BLaER1 treated with 17β-estradiol and CSF1 and Interleukin-3, amounts not matched to agents 10 nM and 100 nM (cell line): ENCODE measurements around the gene MRPL20.

ENCODE experiments used
- H3K27ac ChIP-seq, 11 experiments: shearing (Covaris generic); formaldehyde crosslinking; 2 replicates each; pipeline ENCODE4 v1.8.1; 2022
- H3K27me3 ChIP-seq, 11 experiments: shearing (Covaris generic); formaldehyde crosslinking; 2 replicates each; pipeline ENCODE4 v1.8.1; 2022
- H3K36me3 ChIP-seq, 11 experiments: shearing (Covaris generic); formaldehyde crosslinking; 2 replicates each; pipeline ENCODE4 v1.8.1; 2022
- H3K4me1 ChIP-seq, 10 experiments: shearing (Covaris generic); formaldehyde crosslinking; 2 replicates each; pipeline ENCODE4 v1.8.1; 2022
- H3K4me2 ChIP-seq, 11 experiments: shearing (Covaris generic); formaldehyde crosslinking; 2 replicates each; pipeline ENCODE4 v1.8.1; 2022
- H3K4me3 ChIP-seq, 10 experiments: shearing (Covaris generic); formaldehyde crosslinking; 2 replicates each; pipeline ENCODE4 v1.8.1; 2022
- H3K9ac ChIP-seq, 11 experiments: shearing (Covaris generic); formaldehyde crosslinking; 2 replicates each; pipeline ENCODE4 v1.8.1; 2022
- H3K9me3 ChIP-seq, 11 experiments: shearing (Covaris generic); formaldehyde crosslinking; replicated peaks in 1 of 11; 2 replicates each; pipeline ENCODE4 v1.8.1; 2022
- H4K20me1 ChIP-seq, 11 experiments: shearing (Covaris generic); formaldehyde crosslinking; 2 replicates each; pipeline ENCODE4 v1.8.1; 2022
- Cebpa-rat ChIP-seq, 11 experiments: shearing (Covaris generic); IDR thresholded peaks; 2 replicates each; pipeline ENCODE4 v1.8.1; 2022

MRPL20 gene

DNA sequence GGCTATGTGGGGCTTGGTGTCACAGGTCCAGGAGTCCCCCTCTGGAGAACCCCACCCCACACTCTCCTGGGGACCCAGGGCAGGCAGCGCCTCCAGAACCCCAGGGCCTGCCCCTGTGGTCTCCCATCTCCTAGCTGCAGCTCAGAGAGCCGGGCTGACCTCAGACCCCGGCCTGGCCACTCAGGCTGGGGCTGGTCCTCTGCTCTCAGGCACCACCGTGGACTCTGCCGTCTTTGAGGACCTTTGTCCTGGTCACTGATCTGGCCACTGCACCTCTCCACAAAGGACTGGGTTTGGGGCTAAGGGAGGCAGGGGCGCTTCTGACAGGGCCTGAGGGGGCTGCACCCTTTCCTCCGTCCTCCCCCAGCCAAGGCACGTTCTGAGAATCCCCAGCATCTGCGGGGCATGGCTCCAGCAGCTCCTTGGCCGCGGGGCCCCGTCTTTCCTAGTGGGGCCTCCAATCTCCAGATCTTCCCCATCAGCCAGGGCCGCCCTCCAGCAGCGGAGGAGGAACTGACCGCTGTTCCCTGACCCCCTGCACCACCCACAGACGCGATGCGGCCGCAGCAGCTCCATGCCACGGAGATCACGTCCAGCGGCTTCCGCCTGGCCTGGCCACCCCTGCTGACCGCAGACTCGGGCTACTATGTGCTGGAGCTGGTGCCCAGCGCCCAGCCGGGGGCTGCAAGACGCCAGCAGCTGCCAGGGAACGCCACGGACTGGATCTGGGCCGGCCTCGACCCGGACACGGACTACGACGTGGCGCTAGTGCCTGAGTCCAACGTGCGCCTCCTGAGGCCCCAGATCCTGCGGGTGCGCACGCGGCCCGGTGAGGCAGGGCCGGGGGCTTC lies 31.7 kb upstream of the MRPL20 start:
- peak overlapping the region; percentile 31 to 76 (median 64); a peak in 20 of 22 replicates for H3K9ac ChIP-seq
- peaks cover 0 to 4% (median 0%) of the 10 kb centered on the region in 11 experiments; a peak in 1 of 22 replicates for H3K36me3 ChIP-seq
- no peaks in the 10 kb centered on the region for H3K9me3 ChIP-seq
- peak overlapping the region; percentile 90 to 100 (median 99) for H3K4me2 ChIP-seq
- peaks cover 0 to 45% (median 28%) of the 10 kb centered on the region in 11 experiments; a peak in 16 of 22 replicates for H4K20me1 ChIP-seq
- no peak for TF ChIP-seq Cebpa-rat (IDR thresholded peaks at IDR 0.05)
- H3K4me3 ChIP-seq = peak overlapping the region; percentile 14 to 70 (median 60); a peak in 9 of 20 replicates
- no peaks in the 10 kb centered on the region; a peak in 1 of 22 replicates for H3K27me3 ChIP-seq
- H3K27ac ChIP-seq = peak overlapping the region in 8 of 11 experiments; percentile 10 to 48 (median 37); a peak in 11 of 22 replicates
- peaks cover 73 to 86% (median 82%) of the 10 kb centered on the region in 10 experiments for H3K4me1 ChIP-seq

DNA sequence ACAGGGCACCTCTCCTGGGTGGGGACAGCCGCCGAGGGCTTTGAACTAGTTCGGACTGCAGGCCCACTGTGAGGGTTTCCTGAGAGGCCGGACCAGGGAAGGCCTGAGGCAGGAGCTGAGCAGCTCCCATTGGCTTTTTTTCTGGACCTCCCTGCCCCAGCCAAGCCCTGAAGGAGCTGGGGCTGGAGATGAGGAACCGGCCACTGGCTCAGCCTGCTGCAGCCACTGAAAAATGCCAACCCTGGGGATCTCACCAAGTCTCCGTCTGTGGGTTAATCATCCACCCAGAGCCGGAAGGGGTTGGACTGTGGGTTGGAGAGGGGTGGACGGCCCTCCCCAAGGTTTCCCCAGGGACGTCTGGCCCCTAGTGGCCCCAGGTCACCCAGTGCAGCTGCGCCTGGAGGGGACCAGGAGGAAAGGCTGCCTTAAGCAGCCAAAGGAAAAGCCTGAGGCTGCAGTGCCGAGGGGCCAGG lies 30.8 kb upstream of the MRPL20 start:
- Histone ChIP-seq H3K9me3 (no peaks in the 10 kb centered on the region), H3K27ac (peak overlapping the region in 5 of 11 experiments; percentile 18 to 48 (median 40); a peak in 5 of 22 replicates), H3K4me1 (peaks cover 81 to 94% (median 90%) of the 10 kb centered on the region in 10 experiments), H4K20me1 (peaks cover 0 to 49% (median 28%) of the 10 kb centered on the region in 11 experiments; a peak in 16 of 22 replicates), H3K9ac (peak overlapping the region; percentile 31 to 79 (median 72); a peak in 20 of 22 replicates), H3K4me3 (peak overlapping the region; percentile 14 to 70 (median 62); a peak in 15 of 20 replicates), H3K27me3 (no peaks in the 10 kb centered on the region; a peak in 1 of 22 replicates), H3K4me2 (peak overlapping the region; percentile 90 to 100 (median 99)), H3K36me3 (peaks cover 0 to 4% (median 0%) of the 10 kb centered on the region in 11 experiments; a peak in 1 of 22 replicates)
- TF ChIP-seq Cebpa-rat (IDR thresholded peaks at IDR 0.05) = no peak

DNA sequence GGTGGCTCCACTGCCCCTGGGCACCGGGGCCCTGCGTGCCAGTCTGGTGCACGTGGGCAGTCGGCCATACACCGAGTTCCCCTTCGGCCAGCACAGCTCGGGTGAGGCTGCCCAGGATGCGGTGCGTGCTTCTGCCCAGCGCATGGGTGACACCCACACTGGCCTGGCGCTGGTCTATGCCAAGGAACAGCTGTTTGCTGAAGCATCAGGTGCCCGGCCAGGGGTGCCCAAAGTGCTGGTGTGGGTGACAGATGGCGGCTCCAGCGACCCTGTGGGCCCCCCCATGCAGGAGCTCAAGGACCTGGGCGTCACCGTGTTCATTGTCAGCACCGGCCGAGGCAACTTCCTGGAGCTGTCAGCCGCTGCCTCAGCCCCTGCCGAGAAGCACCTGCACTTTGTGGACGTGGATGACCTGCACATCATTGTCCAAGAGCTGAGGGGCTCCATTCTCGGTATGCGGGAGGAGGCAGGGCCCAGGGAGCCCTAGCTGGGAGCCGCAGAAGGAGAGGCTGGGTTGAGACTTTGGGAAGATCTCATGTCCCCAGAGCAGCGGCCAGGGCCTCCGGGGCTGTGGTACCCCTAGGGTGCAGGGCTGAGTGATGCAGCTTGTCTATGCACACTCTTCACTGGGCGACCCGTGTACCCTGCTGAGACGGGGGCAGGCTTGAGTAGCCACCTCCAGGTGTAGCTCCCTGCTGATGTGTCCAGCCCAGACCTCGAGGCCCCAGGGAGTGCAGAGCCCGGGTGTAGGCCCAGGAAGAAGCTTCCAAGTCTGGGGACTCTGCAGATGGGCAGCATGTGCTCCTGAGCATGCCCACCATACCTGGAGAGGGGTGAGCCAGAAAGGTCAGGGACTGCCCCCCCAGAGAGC lies 30.2 kb upstream of the MRPL20 start:
- no peak for TF ChIP-seq Cebpa-rat (IDR thresholded peaks at IDR 0.05)
- Histone ChIP-seq H3K4me1 (peaks cover 88 to 97% (median 96%) of the 10 kb centered on the region in 10 experiments), H3K9ac (peak overlapping the region in 10 of 11 experiments; percentile 55 to 79 (median 72); a peak in 19 of 22 replicates)

DNA sequence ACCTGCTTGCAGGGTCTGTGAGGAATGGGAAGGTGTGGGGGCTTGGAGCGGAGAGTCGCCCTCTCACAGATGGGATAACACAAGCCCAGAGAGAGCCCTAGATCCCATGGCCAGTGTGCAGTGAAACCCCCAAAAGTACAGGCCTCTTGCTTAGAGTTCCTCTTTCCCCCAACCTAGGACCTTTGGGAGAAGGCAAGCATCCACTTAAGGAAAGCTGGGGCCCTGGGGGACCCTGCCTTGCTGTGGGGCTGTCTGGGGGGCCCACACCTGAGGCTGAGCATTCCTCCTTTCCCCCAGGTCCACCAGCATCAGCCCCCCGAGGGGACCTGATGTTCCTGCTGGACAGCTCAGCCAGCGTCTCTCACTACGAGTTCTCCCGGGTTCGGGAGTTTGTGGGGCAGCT lies 29.5 kb upstream of the MRPL20 start:
- Histone ChIP-seq H3K9me3 (no peaks in the 10 kb centered on the region), H3K36me3 (peaks cover 0 to 4% (median 0%) of the 10 kb centered on the region in 11 experiments; a peak in 1 of 22 replicates), H3K4me2 (peak overlapping the region; percentile 90 to 100 (median 99)), H3K9ac (peak overlapping the region; percentile 55 to 79 (median 72); a peak in 19 of 22 replicates), H3K27ac (0 out of 22 replicates have a peak overlapping the region, but pooled peaks of 1 of the 11 experiments have one; percentile 22), H4K20me1 (peaks cover 0 to 49% (median 28%) of the 10 kb centered on the region in 11 experiments; a peak in 16 of 22 replicates), H3K4me3 (peak overlapping the region; percentile 57 to 70 (median 62); a peak in 19 of 20 replicates), H3K4me1 (peaks cover 91 to 97% (median 97%) of the 10 kb centered on the region in 10 experiments), H3K27me3 (no peaks in the 10 kb centered on the region; a peak in 1 of 22 replicates)
- TF ChIP-seq Cebpa-rat (IDR thresholded peaks at IDR 0.05) = no peak

More for the DNA sequence above, 30.2 kb upstream of the MRPL20 start:
- H3K9me3 ChIP-seq = no peaks in the 10 kb centered on the region
- H3K36me3 ChIP-seq = peaks cover 0 to 4% (median 0%) of the 10 kb centered on the region in 11 experiments; a peak in 1 of 22 replicates
- H3K27ac ChIP-seq = peak overlapping the region in 3 of 11 experiments; percentile 8 to 48 (median 35); a peak in 3 of 22 replicates
- H4K20me1 ChIP-seq = peaks cover 0 to 49% (median 28%) of the 10 kb centered on the region in 11 experiments; a peak in 16 of 22 replicates
- peak overlapping the region; percentile 90 to 100 (median 99) for H3K4me2 ChIP-seq
- peak overlapping the region; percentile 17 to 70 (median 62); a peak in 18 of 20 replicates for H3K4me3 ChIP-seq
- no peaks in the 10 kb centered on the region; a peak in 1 of 22 replicates for H3K27me3 ChIP-seq

DNA sequence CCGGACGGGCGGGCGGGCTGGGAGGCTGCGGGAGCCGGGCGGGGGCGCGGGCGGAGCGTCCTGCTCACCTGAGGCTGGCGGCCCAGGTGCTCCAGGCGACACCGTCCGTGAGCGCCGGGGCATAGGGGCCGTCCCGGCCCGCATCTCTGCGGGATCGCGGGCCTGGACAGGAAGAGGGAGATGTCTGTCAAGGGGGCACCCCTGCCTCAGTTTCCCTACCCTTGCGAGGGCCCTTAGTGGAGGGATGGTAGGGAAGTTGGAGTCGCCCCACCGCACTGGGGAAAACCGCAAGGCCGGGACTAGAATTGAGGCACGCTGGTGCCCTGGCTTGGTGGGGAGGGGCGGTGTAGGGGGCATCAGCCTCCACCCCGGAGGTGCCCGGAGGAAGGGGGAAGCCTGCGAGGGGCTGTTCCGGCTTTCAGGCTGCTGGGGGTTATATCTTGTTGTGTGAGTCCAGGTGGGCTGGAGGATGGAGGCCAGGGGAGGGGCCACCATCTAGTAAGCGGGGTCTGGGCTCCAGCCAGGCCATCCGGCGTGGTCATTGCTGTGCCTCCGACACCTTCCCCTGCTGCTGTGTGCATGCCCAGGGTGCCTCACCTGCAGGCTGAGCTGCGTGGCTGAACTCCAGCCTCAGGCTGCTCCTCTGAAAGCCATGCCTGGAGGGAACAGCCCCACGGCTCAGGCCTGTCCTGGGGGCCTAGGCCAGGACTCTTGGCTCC lies 29.0 kb upstream of the MRPL20 start:
- TF ChIP-seq Cebpa-rat (IDR thresholded peaks at IDR 0.05) = no peak
- Histone ChIP-seq H3K27me3 (no peaks in the 10 kb centered on the region; a peak in 1 of 22 replicates), H3K27ac (peak overlapping the region in 5 of 11 experiments; percentile 22 to 77 (median 38); a peak in 8 of 22 replicates), H3K4me3 (peak overlapping the region; percentile 57 to 70 (median 62)), H3K4me1 (peaks cover 88 to 97% (median 97%) of the 10 kb centered on the region in 10 experiments), H3K4me2 (peak overlapping the region; percentile 90 to 100 (median 99)), H3K36me3 (peaks cover 0 to 4% (median 0%) of the 10 kb centered on the region in 11 experiments; a peak in 1 of 22 replicates), H3K9me3 (no peaks in the 10 kb centered on the region), H3K9ac (peak overlapping the region; percentile 55 to 79 (median 72); a peak in 20 of 22 replicates), H4K20me1 (peaks cover 0 to 49% (median 28%) of the 10 kb centered on the region in 11 experiments; a peak in 16 of 22 replicates)

DNA sequence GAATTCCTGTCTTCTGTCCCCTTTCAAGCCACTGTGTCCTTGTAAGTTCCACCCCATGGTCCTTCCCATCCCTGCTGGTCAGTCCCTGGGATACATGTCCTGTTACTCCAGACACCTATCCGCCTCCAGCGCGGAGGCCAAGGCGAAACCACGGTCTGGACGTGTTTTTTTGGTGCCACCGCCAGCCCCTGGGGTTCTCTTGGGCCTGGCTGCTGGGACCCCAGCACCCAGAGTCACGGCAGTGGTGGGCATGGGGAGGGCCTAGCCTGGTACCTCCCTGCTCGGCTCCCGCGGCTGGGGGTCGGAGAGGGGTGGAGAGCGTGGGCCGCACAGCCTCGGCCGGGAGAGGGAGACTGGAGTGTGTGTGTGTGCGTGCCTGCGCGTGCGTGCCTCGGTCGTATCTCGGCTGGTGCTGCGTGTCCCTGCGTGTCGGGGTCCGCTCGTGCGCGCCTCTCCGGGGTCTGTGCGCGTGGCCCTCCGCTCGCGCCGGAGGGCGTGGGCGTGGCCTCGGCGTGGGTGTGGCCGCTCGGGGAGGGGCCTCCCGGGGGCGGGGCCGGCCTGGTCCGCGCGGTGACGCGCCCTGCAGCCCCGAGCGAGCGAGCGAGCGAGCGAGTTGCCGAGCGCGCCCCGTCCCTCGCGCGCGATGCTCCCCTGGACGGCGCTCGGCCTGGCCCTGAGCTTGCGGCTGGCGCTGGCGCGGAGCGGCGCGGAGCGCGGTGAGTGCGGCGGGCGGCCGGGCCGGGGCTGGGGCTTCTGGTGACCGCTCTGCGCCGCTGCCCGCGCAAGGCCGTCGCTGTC lies 28.2 kb upstream of the MRPL20 start, which contains the start of gene VWA1:
TSS of gene VWA1 (plus strand) at position 585 of the 798 bp plus-strand sequence. CDS start at position 644, 59 bp downstream.
- H3K36me3 ChIP-seq = peaks cover 0 to 4% (median 0%) of the 10 kb centered on the region in 11 experiments; a peak in 1 of 22 replicates
- peak within 1 kb of the TSS; percentile 63 to 78 (median 69); a peak in 19 of 22 replicates for H3K27ac ChIP-seq
- no peaks in the 10 kb centered on the region for H3K9me3 ChIP-seq
- peak within 1 kb of the TSS; percentile 55 to 79 (median 72); a peak in 21 of 22 replicates for H3K9ac ChIP-seq
- no peak for TF ChIP-seq Cebpa-rat (IDR thresholded peaks at IDR 0.05)
- H3K4me2 ChIP-seq = peak within 1 kb of the TSS; percentile 90 to 100 (median 99)
- H3K27me3 ChIP-seq = no peaks in the 10 kb centered on the region; a peak in 2 of 22 replicates
- H3K4me1 ChIP-seq = peaks cover 85 to 97% (median 97%) of the 10 kb centered on the region in 10 experiments
- H4K20me1 ChIP-seq = peaks cover 0 to 46% (median 28%) of the 10 kb centered on the region in 11 experiments; a peak in 16 of 22 replicates
- peak within 1 kb of the TSS; percentile 57 to 70 (median 62) for H3K4me3 ChIP-seq
